HL-60/S4 treated with retinoic acid at 250 ng/mL for 4 days and 3 days (cell line): ENCODE results near the gene BIVM.

Source experiments
- in situ Hi-C: fragments of 300-500 bp; cut with MboI; formaldehyde crosslinking; loops from 2 replicates; pipeline ENCODE4 v1.7.0; 2022; ENCODE audit warnings: low sequenced_read_pairs

The BIVM gene

DNA sequence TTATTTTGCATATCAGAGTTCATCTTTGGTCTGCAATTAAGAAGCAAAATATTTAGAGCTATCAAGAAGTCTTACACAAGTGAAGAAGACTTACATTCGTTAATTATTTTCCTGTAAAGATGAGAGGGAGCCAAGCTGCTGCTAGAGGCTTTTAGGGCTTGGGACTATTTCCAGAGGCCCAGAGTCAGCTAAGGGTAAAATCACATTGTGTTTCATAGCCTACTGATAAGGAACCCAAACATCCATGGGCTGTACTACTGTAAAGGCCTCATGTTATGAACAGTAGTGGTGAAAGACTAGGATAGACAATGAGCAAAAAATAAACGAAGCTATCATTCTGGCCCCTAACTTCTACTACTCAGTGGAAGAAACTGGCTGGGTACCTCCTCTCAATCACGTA is 14.4 kb upstream of the BIVM start:
- in situ Hi-C loops, result no loop called here

DNA sequence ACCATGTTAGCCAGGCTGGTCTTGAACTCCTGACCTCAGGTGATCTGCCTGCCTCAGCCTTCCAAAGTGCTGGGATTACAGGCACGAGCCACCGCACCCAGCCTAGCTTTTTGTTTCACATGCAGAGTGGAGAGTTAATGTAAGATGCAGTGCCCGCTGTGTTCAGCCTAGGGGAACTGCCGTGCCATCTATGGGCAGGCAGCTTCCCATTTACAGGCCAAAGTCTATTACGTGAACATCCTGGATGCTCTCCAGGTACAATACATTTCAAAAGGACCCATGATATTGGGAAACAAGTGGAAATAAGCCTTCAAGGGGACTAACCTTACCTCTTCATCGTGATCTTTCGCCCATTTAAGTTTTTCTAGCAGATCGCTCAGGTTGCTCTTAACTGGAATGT is 10.2 kb upstream of the BIVM start:
- in situ Hi-C loops, result no loop called here

DNA sequence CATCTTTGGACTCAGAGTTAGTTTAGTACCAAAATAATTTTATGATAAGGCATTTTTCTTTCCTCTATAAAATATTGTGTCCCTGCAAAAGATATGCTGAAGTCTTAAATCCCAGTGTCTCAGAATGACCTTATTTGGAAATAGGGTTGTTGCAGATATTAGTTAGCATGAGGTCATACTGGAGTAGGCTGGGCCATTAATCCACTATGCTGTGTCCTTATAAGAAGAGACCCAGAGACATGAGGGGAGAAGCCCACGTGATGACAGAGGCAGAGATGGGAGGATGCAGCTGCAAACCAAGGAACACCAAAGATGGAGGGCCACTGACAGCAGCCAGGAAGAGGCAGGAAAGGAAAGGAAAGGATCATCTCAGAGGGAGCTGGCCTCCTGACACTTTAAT is 6.5 kb upstream of the BIVM start:
- in situ Hi-C loops, result no loop called here

DNA sequence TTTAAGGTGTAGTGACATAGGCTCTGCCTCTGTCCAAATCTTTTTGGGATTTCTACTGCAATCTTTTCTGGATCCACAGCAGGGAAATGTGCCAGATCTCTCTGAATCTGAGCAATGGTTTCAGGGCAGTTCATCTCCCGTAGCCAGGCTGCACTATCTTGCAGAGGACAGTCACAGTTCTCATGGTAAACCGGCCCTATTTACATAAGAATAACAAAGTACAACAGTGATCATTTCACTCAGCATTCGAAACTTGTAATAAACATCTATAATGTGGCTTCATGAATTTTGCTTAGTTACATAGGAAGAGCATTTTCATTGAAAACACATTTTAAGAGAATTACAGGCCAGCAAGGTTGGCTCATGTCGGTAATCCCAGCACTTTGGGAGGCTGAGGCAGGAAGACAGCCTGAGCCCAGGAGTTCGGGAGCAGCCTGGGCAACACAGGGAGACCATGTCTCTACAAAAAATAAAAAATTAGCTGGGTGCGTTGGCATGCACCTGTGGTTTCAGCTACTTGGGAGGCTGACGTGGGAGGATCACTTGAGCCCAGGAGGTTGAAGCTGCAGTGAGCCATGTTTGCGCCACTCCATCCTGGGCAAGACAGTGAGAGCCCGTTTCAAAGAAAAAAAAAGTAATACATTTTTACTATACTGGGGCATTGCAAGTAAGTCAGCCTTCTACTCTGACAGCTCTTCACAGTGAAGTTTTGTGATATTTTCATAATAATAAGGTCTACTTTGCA is 5.1 kb upstream of the BIVM start:
- in situ Hi-C loops, result no loop called here

DNA sequence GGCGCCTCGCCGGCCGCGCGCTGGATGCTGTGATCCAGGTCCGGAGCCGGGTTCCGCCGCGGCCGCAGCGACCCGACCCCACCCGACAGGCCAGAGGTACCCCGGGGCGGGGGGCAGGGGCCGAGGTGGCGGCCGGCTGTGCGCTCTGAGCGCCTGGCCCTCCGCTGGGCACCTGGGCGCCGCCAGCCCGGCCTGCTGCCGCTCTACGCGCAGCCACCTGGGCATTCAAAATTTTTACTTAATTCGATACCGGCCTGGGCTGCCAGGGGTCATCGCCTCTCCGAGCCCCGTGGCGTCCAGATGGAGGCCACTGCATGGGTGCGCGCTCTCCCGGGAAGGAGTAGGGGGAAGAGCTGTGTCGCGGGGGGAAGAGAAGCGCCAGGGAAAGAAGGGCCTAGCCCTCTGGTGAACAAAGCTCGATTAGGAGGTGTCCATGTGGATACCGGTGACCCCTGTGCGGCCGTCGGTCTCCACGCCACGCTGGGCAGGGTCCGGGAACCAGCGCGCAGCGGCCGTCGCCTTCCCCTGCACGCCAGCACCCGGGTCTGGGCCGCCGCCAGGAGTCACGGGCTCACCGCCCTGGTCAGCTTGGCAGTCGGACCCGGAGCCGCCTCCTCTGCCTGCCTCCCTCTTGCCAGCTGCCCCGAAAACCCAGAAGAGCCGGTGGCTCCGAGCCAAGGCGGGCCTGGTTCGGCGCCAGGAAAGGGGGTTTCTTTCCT is 666 bp downstream of the BIVM start:
- in situ Hi-C loops, result no loop called here

DNA sequence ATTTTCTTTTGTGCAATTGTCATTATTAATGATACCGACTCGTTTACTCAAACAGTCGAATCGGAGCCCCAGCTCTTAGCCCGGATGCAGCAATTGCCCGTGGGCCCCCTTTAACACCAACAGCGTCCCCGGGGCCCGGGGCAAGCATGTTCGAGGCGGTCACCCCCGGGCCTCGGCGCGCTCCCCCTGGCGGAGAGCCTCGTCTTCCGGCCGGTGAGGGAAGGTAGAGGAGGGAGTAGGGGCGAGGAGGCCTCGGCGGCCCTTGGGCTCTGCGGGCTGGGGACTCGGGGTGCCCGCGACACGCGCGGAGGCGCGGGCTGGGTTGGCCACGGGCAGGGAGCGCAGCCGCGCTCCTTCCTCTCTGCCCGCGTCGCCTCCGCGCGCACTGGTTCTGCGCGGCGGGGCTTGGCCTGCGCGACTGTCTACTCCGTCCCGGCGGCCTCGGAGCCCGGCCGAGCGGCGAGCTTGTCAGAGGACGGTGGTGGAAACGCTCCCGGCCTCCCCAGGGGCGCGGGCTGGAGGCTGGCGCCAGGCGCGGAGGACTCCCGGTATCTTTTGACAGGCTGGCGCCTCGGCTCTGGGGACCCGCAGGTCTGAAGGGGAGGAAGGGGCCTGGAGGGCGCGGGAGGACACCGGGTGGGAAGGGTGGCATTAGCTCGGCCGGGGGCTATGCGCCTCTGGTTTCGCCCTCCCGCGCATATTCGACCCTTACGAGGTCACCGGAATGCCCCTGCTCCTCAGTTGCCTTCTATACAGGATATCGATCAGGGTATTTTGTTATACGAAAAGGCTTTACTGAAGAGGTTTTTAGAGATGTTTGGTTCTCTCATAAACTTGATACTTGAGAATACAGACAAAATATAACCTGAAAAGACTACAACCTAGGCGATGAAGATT is 1.5 kb downstream of the BIVM start:
- in situ Hi-C loops, result no loop called here

DNA sequence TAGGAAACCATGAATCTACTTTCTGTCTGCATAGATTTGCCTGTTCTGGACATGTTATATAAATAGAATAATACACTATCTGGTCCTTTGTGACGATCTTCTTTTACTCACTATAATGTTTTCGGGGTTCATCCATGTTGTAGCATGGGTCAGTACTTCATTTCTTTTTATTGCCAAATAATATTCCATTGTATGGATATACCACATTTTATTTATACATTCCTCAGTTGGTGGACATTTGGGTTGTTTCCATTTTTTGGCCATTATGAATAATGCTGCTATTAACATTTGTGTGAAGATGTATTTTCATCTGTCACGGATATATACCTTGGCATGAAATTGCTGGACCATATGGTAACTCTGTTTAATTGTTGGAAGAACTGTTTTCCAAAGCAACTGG is 6.8 kb downstream of the BIVM start:
- in situ Hi-C loops, result no loop called here

DNA sequence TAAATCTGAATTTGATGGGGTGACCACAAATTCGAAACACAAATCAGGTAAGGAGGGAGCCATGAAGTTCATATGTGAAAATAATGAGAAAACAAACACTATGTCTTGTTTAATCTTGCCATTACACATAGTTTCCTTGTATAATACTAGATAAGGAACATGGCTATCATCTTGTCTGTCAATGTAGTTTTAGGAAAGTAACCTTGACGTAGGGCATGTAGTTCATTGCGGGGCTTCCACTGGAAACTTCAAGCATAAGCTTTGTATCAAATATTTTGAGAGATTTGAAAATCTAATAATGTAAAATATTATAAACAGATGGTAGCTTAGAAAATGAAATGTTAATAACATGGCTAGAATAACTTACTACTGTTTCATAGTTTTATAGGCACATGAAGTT is 8.8 kb downstream of the BIVM start:
- in situ Hi-C loops, result no loop called here

DNA sequence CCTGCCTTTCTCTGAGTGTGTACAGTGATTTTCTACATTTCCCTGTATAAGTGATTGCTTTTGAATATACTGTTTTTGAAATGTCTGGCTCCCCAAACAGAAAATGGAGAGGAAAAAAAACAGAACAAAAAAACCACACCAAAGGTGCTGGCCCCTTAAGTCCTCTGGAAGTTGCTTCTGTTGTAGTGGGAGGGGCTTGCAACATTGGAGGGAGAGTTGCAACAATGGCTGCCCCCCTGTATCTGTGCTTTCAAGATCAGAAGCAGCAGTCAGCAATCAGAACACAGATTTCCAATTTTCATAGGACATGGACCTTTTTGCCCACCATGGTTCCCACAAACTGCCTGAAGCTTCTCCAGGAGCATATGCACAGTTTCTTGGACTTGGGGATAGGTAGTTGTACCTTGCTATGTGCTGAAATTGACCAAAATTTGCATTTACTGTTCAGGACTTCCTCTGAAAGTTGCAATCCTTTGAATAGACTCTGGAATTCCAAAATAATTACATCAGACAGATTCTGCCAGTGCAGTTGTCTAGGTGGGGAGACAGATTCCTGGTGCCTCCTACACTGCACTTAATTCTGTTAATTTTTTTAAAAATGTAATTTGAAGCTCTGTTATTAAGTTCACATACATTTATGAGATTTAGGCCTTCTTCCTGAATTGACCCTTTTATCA is 13.8 kb downstream of the BIVM start:
- in situ Hi-C loops, result no loop called here

DNA sequence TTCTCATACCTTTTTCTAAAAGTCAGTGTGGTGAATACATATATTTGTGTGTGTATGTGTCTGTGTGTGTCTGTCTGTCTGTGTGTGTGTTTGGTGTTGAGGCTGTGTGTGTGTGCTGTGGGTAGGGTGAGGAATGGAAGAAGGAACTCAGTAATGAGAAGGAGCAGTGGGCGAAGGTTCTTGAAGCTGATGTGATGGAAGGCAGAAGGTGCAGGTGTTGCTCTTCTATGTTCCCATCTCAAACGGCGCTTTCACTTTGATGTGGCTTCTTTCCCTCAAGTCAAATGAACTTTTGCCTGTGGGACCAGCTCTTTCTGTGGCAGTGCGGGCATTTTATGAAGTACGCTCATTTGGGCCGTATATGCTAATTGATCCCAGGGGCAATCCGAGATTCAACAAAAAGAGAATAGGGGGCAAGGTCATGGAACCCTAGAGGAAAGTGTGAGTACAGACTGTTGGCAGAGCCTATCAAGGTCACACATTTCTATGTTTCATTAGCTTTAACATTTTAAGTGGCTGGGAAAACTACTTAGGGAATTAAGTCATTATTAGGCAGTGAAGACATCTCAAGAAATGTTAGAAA is 15.2 kb downstream of the BIVM start:
- in situ Hi-C loops, result no loop called here

DNA sequence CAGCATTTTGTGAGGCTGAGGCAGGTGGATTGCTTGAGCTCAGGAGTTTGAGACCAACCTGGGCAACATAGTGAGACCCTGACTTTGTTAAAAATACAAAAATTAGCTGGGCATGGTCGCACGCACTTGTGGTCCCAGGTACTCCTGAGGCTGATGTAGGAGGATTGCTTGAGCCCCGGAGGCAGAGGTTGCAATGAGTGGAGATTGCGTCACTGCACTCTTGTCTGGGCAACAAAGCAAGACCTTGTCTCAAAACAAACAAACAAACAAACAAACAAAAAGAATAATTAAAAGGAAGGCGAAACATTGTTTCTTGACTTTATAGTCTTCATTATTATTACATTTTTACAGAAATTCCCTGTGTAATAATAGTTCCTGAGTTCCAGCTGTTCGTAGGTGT is 15.9 kb downstream of the BIVM start:
- in situ Hi-C loops, result no loop called here

DNA sequence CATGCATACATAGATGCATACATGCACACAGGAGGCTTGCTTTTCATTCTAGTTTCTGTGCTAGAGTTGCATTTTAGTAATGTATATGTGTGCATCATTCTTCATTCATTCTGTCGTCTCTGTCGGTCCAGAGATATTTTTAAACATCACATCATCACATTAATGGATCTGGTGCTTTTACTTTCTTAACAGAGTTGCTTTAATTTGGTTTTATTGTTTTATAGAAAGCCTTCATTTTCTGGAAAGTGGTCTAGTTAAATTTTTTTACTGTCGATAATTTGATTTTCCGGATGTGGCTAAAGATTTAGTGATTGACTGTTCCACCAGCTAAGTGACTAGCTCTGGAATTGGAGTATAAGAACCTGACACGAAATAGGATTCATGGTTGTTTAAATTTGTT is 16.9 kb downstream of the BIVM start:
- in situ Hi-C loops, result no loop called here

DNA sequence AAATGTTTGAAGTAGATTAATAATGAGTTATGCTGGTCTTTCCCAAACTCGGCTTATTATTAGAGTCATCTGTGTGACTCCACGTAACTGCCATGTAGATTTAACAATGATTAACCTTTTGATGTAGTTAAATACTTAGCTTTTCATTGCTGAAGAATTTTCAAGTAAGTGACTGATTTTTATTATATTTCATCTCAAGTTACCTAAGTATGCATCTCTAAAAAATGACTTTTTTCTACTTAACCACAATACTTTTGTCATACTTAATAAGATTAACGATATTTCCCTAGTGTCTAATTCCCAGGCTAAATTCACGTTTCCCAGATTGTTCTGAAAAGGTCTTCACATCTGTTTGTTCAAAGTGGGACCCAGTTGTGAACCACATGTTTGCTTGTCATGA is 17.8 kb downstream of the BIVM start:
- in situ Hi-C loops, result no loop called here

DNA sequence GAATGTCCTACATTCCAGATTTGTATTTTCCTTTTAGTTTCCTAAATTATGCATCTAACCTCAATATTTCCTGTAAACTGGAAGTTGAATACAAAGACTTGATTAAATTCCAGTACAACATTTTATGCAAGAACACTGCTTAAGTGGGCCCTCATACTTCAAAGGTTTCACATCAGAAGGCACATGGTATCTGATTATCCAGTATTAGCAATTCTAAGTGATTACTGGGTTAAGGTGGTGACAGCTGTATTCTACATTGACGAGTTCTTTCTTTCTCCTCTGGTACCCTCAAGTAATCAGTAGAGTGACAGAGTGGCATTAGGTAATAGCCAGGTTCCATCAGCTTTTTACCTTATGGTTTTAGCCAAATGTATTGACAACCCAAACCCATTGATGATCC is 18.3 kb downstream of the BIVM start:
- in situ Hi-C loops, result no loop called here

DNA sequence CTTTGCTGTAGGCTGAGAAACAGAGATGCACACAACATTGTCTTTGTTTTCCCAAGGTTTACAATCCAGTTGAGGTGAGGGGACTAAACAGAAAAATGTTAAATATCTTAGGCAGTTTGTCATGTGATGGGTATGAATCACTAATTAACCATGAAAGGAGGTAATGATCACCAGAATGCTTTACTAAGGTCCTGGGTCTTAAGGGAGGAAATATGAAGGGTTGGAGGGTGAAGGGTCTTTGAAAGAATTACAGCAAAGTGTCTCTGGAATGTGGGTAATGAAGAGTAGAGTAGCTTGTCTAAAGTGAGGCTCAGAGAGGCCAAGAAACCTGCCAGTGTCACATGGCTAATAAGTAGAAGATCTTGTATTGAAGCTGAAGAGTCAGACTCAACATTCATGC is 19.0 kb downstream of the BIVM start:
- in situ Hi-C loops, result no loop called here

DNA sequence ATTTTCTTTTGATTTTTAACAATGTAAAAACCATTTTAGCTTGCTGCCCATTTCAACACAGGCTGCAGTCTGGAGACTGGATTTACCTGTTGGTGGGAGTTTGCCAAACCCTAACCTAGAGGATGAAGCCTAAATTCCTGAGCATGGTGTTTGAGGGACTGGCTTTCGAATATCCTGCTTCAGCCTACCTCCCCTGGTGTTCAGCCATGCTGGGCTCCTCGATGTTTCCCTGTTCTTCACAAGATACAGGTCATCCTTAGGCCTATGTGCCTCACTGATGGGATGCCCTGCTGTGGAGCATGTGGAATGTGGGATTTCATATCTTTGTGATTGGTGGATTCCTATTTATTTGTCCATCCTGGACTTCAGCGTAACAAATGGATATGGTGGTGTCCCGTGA is 26.5 kb downstream of the BIVM start:
- in situ Hi-C loops, result no loop called here

DNA sequence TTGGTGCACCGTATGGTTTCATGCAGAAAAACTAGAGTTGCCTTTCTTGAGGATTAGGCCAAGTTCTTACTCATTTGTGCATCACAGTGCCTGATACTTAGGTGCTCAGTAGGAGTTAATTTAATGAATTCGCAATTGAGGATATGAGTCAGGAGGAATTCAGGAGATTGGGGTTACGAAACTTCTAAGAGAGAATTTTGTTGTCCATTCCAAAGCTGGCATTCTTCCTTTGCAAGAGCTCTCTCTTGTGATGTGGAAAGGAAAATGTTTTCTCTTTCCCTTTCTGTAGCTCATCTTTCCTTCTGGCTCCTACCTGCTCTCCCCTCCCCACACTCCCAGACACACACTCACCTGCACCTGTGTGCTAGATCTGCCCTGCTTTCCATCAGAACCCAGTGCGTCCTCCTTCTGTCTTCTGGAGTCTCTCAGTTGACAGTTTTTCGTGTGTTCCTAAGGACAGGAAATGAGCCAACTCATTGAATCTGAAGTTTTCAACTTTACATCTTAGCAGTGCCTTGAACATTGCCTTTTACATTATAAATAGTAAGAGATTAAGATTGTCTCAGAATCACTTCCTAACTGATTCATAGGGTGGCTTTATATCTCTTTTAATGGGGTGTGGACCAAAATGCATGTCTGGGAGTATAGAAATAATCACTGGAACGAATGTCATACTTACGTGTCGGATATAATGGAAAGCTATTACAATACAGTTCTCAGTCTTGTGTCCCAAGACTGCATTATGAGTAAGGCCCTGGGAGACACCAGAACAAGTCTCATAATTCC is 27.2 kb downstream of the BIVM start:
- in situ Hi-C loops, result no loop called here

DNA sequence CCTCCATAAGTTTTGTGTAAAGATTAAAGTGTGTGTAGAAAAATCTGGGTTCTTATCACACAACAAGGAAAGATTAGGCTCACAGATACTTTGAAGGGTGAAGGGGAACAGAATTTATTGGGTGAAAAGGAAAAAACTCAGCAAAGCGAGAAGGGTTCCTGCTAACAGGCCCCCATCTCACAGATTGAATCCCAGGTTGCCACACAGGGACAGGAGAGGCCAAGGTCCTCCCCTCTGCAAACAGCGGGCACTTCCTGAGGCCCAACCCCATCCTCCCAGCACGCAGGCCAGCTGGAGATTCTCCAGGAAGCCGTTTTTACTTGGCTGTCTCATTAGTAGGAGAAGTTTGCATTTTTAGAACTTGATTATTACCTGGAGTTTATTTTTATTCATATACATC is 31.7 kb downstream of the BIVM start:
- in situ Hi-C loops, result no loop called here

DNA sequence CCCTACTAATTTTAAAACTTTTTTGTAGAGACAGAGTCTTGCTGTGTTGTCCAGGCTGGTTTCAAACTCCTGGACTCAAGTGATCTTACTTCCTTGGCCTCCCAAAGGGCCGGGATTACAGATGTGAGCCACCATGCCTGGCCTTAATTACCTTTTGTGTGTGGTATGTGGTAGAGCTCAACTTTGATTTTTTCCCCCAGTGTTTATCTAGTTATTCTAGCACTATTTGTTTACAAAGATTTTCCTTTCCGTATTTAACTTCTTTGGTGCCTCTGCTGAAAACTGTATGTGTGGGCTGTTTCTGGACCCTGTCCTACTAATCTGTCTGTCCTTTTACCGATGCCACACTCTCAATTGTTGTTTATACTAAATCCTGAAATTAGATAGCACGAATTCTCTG is 37.6 kb downstream of the BIVM start:
- in situ Hi-C loops, result no loop called here

DNA sequence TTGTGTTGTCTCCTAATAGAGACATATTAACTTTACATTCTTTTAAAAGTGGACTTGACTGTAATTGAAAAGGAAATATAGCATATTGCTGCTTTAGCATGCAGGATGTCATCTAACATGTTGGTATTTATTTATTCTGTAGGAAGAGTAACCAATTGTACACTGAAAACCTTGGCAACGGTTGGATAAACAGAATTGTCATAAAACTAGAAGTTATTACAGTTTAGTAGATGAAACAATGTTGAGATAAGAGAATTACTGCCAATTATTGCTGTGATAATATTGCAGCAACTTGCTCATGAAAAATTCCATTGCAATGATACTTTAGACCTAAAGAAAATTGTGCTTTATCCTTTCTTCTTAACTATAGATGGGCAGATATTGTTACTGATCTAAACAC is 39.4 kb downstream of the BIVM start:
- in situ Hi-C loops, result no loop called here
